K562 (cell line): ENCODE data around the gene TTC21A. TPM values are rescaled to one million over a fixed set of nuclear protein-coding genes. Genes with fewer than 3 reads are reported as not detected.

Source experiments
- HMG20B ChIP-seq: fragments of 250-450 bp; sonication (Bioruptor Pico); IDR thresholded peaks from 2 replicates; pipeline ENCODE4 v1.5.0; 2021; ENCODE audit warnings: mild to moderate bottlenecking
- KAT2B ChIP-seq: IDR thresholded peaks from one replicate; pipeline ENCODE4 v1.6.1; 2012; ENCODE audit warnings: low read depth, mild to moderate bottlenecking, control low read depth, inconsistent platforms, low read length, moderate library complexity
- MCM3 ChIP-seq: fragments of 450-650 bp; IDR thresholded peaks from 2 replicates; pipeline ENCODE4 v1.6.1; 2016
- MIER1 ChIP-seq: fragments of 450-650 bp; IDR thresholded peaks from 2 replicates; pipeline ENCODE4 v1.6.1; 2016; ENCODE audit warnings: antibody characterized with exemption, mild to moderate bottlenecking, low read depth
- NFE2 ChIP-seq: IDR thresholded peaks from 2 replicates; pipeline ENCODE4 v1.6.1; 2014; ENCODE audit warnings: antibody characterized with exemption, low read depth
- NONO ChIP-seq, 2 experiments: fragments of 200-400 bp in 1 of 2; fragments of 450-650 bp in 1 of 2; formaldehyde crosslinking in 1 of 2; IDR thresholded peaks; 2 replicates each; pipeline ENCODE4 v1.6.1; 2017; ENCODE audit warnings: low read depth in 2 of 2, mild to moderate bottlenecking in 2 of 2, moderate library complexity in 2 of 2, low read length in 1 of 2
- POLR2AphosphoS2 ChIP-seq: IDR thresholded peaks from 2 replicates; pipeline ENCODE4 v1.6.1; 2012; ENCODE audit warnings: low read length, improper control_type of control experiment
- RBM39 ChIP-seq: fragments of 200-400 bp; formaldehyde crosslinking; optimal IDR thresholded peaks from 2 replicates; pipeline ENCODE3; 2018; ENCODE audit warnings: low read depth, low read length
- RREB1 ChIP-seq: fragments of 250-450 bp; sonication (Bioruptor Pico); IDR thresholded peaks from 2 replicates; pipeline ENCODE4 v1.4.0; 2020
- SMC3 ChIP-seq: conservative IDR thresholded peaks from 2 replicates; pipeline ENCODE4 v1.6.1; 2011; ENCODE audit warnings: low read depth, low read length, improper control_type of control experiment; ENCODE audit not compliant: insufficient read depth
- TEAD1 ChIP-seq, 2 experiments: fragments of 450-650 bp in 1 of 2; sonication (generic) in 1 of 2; formaldehyde crosslinking; IDR thresholded peaks; 2 replicates each; pipeline versions ENCODE4 v1.4.0 to v1.8.0; 2020 to 2022; ENCODE audit warnings: mild to moderate bottlenecking in 2 of 2, missing genetic modification reagents in 1 of 2
- U2AF2 ChIP-seq: fragments of 200-400 bp; formaldehyde crosslinking; optimal IDR thresholded peaks from 2 replicates; pipeline ENCODE3; 2017; ENCODE audit warnings: low read depth, mild to moderate bottlenecking, low read length
- ZFP1 ChIP-seq: fragments of 450-650 bp; formaldehyde crosslinking; IDR thresholded peaks from 2 replicates; pipeline ENCODE4 v1.4.0; 2020; ENCODE audit warnings: mild to moderate bottlenecking, mixed read lengths
- ZNF134 ChIP-seq: fragments of 250-450 bp; sonication (Bioruptor Pico); conservative IDR thresholded peaks from 2 replicates; pipeline ENCODE4 v1.4.0; 2020
- ZNF175 ChIP-seq: fragments of 200-800 bp; sonication (Bioruptor generic); IDR thresholded peaks from 2 replicates; pipeline ENCODE4 v1.6.1; 2016; ENCODE audit warnings: low read depth, mild to moderate bottlenecking, missing genetic modification characterization, missing compliant biosample characterization
- ZNF3 ChIP-seq: fragments of 250-450 bp; sonication (Bioruptor Pico); IDR thresholded peaks from 2 replicates; pipeline ENCODE4 v1.5.0; 2021; ENCODE audit warnings: mild to moderate bottlenecking, moderate library complexity
- polyA plus RNA-seq, 8 experiments: library from polyadenylated mRNA; depleted of rRNA in 4 of 8; stranded (reverse) in 5 of 8; unstranded in 3 of 8; fragments of >200 nt; fragmentation: Nextera tagmentation in 2 of 8; fragmentation: Illumina TruSeq in 1 of 8; extraction: Ambion mirVana in 2 of 8; extraction: Trizol in 1 of 8; gene quantifications; 2 replicates each; pipeline versions ENCODE4 v1.2.1 to v1.2.3, GENCODE V29; 2011 to 2014; ENCODE audit warnings: inconsistent platforms in 1 of 8, missing spikeins in 1 of 8
- total RNA-seq, 7 experiments: library from RNA; depleted of rRNA in 6 of 7; stranded (reverse); fragments of >200 nt in 6 of 7; fragmentation: Illumina TruSeq in 2 of 7; extraction: Trizol in 2 of 7; gene quantifications; 2 replicates each; pipeline versions ENCODE4 v1.2.1 to v1.2.3, GENCODE V29; 2011 to 2021; ENCODE audit warnings: low replicate concordance in 1 of 7
- TF ChIP-seq, protein P1 (sequence below): IDR thresholded peaks from 2 replicates; pipeline ENCODE4 v1.6.1; 2016; ENCODE audit warnings: missing genetic modification characterization, missing compliant biosample characterization
- TF ChIP-seq, protein P2 (sequence below): sonication (generic); formaldehyde crosslinking; IDR thresholded peaks from 2 replicates; pipeline ENCODE4 v1.5.0; 2020; ENCODE audit warnings: missing genetic modification reagents
- TF ChIP-seq, protein P3 (sequence below): fragments of 200-400 bp; formaldehyde crosslinking; IDR thresholded peaks from 2 replicates; pipeline ENCODE4 v1.6.1; 2017; ENCODE audit warnings: mild to moderate bottlenecking, low read depth, low read length, moderate library complexity

The TTC21A gene
- total and polyA plus RNA-seq, 9 of the 15 experiments (the other 6 are each of a cell fraction or from before 2014, with no cell fraction given), result 0.22 to 1.4 (median 0.70) TPM

GRCh38 chr3:39176025-39176714, 68.7 kb downstream of the TTC21A start (continued):
- TF ChIP-seq, protein P1, sequence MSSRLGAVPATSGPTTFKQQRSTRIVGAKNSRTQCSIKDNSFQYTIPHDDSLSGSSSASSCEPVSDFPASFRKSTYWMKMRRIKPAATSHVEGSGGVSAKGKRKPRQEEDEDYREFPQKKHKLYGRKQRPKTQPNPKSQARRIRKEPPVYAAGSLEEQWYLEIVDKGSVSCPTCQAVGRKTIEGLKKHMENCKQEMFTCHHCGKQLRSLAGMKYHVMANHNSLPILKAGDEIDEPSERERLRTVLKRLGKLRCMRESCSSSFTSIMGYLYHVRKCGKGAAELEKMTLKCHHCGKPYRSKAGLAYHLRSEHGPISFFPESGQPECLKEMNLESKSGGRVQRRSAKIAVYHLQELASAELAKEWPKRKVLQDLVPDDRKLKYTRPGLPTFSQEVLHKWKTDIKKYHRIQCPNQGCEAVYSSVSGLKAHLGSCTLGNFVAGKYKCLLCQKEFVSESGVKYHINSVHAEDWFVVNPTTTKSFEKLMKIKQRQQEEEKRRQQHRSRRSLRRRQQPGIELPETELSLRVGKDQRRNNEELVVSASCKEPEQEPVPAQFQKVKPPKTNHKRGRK (tag), result no peak
- TF ChIP-seq RREB1 (CRISPR knock-in tag) (0 out of 2 replicates have a peak, but pooled peaks have one; percentile 73), U2AF2 (no peak), POLR2AphosphoS2 (no peak), MIER1 (no peak), ZNF3 (CRISPR knock-in tag) (no peak), NONO (IDR thresholded peaks at IDR 0.05; ENCODE audit: low read depth in 2 of 2, low read length in 1 of 2) (no peak), TEAD1 (CRISPR knock-in tag; IDR thresholded peaks at IDR 0.05) (no peak), KAT2B (no peak), ZNF134 (no peak), NFE2 (no peak), RBM39 (no peak), ZNF175 (CRISPR knock-in tag) (peak; percentile 18; the same call in 1 of the 2 replicates), SMC3 (no peak), ZFP1 (CRISPR knock-in tag) (no peak), HMG20B (CRISPR knock-in tag) (no peak), MCM3 (no peak)
- TF ChIP-seq, protein P2, sequence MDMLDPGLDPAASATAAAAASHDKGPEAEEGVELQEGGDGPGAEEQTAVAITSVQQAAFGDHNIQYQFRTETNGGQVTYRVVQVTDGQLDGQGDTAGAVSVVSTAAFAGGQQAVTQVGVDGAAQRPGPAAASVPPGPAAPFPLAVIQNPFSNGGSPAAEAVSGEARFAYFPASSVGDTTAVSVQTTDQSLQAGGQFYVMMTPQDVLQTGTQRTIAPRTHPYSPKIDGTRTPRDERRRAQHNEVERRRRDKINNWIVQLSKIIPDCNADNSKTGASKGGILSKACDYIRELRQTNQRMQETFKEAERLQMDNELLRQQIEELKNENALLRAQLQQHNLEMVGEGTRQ, result no peak
- TF ChIP-seq, protein P3, sequence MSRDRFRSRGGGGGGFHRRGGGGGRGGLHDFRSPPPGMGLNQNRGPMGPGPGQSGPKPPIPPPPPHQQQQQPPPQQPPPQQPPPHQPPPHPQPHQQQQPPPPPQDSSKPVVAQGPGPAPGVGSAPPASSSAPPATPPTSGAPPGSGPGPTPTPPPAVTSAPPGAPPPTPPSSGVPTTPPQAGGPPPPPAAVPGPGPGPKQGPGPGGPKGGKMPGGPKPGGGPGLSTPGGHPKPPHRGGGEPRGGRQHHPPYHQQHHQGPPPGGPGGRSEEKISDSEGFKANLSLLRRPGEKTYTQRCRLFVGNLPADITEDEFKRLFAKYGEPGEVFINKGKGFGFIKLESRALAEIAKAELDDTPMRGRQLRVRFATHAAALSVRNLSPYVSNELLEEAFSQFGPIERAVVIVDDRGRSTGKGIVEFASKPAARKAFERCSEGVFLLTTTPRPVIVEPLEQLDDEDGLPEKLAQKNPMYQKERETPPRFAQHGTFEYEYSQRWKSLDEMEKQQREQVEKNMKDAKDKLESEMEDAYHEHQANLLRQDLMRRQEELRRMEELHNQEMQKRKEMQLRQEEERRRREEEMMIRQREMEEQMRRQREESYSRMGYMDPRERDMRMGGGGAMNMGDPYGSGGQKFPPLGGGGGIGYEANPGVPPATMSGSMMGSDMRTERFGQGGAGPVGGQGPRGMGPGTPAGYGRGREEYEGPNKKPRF, result no peak
